ENCODE measurements around the gene C1QA.
"Not testable (repeated sequence)": the region's sequence is repeated elsewhere in the genome, so short reads cannot be mapped to it uniquely, and the experiment has no call there.

C1QA gene

DNA sequence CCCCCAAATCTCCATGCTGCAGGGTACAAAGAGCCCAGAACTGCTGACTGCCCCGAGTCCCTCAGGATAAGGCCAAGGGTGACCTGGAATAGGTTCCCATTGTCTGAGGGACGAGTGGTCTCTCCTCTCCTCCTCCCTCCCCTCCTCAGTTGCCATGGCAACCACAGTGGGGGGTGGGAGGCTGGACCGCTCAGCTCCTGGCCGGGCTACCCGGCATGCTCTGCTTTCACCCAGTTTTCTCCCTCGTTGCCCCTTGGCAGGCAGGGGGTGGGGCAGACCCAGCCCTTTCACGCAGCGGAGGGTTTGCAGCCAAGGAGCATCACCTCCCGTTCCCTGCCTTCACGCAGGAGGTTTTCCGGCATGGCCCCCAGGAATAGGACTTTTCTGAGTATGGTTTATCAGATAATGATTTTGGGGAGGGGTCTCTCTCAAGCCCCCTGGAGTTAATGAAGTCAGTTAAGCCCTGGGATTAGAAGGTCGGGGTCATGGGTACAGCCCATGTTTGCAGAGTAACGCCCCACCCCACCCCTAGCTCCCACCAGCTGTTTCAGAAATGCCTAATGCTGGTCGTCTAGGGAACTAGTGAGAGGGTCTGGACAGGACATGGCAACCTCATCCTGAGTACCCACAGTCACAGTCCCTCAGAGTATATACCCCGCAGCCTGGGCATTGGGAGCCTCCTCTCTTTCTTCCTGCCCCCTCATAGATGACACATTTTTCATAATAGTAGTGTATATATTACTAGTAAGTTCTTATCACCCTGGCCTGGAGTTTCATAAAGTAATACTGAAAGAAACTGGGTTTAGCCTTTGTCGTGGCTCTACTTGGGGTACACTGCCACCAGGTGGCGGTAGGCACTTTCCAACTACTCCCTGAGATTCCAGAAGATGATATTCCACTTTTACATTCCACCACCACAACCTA is 37.3 kb downstream of the C1QA start:
- DNase-seq (ENCODE audit: low spot score) = peak; percentile 61

DNA sequence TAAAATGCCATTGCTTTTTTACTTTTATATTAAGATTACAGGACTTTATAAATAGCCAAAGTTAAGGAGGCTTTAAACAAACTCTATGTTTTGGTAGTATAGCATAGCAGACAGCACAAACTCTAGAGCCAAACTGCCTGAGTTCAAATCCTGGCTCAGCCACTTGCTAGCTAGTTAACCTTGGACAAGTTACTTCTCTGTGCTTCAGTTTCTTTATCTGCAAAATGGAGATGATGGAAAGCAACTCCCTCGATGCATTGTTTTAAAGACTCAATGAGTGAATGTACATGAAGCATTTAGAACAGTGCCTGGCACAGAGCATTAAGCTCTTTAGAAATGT is 38.0 kb downstream of the C1QA start:
- DNase-seq (ENCODE audit: low spot score) = no peak

DNA sequence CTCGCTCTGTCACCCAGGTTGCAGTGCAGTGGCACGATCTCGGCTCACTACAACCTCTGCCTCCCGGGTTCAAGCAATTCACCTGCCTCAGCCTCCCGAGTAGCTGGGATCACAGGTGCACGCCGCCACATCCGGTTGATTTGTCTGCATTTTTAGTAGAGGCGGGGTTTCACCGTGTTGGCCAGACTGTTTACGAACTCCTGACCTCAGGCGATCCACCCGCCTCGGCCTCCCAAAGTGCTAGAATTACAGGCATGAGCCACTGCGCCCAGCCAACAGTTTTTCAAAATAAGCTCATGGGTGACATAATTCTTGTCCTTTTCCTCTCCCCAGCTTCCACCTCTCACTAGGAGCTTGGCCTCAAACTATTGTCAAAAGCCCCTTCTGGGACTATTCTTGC is 39.7 kb downstream of the C1QA start:
- not testable (repeated sequence) for DNase-seq (ENCODE audit: low spot score)

DNA sequence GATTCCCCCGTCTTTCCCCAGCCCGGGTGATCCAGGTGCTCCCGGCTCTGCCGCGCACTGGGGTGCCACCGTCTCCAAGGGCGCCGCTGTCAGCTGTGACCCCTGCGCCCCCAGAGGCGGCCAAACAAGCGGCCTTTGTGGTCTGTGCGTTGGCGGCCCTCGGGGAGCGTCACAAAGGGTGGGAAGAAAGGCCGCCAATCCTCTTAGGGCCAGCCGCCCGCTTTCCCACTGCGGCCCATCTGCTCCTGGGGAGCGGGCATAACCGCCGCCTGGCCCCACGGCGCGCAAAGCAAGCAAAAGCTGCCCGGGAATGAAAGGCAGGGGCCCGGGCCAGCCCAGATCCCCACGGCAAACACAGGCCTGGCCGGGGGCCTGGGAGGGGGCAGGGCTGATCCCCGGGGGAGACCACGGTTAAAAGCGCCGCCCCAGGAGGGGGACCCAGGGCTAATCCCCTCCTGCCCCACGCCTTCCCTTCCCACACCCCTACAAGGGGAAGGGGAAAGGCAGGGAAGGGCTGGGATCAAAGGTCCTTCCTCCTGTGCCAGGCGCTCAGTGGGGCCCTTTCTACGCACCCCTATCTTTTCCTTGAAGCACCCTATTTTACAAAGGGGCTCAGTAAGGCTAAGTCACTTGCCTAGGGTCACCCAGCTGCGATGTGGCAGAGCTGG is 40.6 kb downstream of the C1QA start:
- no peak for DNase-seq (ENCODE audit: low spot score)

DNA sequence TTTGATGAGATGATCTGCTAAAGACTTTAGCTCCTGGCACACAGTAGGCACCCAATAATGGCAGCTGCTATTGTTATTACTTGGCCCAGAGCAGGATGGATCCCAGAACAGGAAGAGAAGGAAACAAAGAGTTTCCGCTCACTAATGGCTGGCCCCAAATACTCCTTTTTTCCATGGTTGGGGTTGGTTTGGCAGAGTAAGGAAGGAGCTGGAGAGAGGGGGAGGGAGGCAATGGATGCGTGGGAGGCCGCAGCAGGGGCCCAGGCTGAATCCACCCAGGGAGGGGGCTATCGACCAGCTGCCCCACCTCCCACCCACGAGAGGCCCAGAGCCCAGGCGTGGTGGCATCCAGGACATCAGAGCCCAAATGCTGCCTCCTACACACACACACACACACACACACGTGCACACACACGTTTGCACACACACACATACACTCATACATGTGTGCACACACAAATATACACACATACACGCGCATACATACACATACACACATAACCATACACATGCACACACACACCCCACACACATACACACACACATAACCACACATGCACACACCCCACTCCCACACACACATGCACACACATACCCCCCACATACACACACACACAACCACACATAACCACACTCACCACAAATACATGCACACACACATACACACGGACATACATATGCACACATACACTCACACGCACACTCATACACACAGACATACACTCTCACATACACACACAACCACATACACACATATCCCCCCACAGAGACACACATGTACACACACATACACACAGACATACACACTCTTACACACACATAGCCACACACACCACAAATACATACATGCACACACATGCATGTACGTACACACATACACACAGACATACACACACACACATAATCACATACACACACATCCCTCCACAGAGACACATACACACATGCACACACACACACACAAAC is 41.8 kb downstream of the C1QA start:
- no peak for DNase-seq (ENCODE audit: low spot score)

DNA sequence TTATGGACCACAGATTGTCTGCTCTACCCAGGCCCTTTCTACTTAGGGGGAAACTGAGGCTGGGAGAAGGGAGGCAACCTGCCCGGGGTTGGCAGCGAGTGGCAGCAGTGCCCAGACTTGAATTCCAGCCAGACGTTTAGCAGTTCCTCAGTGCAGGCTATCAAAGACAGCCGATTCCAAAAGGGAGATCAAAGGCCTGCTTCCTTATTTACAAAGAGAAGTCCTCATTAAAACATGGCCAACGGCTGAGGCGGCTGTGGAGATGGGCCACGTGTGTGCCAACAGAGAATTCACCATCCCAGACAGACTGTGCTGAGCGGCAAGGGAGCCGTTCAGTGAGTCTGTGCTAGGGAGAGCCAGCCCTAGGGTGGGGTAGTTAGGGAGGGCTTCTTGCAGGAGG is 44.3 kb downstream of the C1QA start:
- no peak for DNase-seq (ENCODE audit: low spot score)

DNA sequence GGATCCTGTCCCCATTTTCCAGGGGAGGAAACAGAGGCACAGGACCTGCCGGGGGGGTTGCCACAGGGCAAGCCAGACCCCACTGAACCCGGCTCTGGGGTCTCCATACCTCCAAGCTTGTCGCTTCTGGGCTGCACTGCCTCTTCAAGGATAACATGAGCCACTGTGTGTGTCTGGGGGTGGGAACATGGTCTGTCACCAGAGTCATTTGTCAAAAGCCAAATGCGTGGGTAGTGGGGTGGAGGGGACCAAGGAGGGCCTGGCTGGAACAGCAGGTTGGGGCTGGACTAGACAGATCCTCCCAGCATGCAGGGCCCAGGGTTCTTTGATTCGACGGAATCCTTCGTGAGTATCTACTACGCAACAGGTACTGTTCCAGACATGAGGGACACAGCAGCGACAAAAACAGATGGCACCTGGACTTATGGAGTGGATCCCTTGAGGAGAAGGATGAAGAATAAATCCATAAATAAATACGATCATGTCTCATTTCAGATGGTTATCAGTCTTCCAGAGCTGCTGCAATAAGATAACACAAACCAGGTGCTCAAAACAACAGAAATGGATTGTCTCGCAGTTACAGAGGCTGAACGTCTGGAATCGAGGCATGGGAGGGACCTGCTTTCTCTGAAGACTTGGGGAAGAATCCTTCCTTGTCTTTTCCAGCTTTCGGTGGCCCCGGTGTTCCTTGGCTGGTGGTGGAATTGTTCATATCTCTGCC is 45.3 kb downstream of the C1QA start:
- DNase-seq (ENCODE audit: low spot score) = no peak

DNA sequence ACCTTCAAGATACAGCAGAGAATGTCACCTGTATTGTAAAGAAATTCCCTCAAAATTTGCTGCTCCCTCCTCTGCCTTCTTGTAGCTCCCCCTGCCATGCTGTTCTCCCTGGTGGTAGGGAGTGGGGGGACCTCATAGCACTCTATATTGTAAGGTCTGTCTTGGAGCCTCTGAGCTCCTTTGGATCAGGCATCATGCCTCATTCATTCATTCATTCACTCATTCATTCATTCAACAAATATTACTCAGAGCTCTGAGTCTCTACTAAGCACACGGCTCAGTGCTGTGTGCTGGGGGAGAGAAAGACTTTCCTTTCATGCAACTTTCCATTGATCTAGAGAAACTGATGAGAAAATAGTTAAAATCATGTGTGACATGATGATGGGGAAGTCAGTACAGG is 47.1 kb downstream of the C1QA start:
- DNase-seq (ENCODE audit: low spot score) = no peak

DNA sequence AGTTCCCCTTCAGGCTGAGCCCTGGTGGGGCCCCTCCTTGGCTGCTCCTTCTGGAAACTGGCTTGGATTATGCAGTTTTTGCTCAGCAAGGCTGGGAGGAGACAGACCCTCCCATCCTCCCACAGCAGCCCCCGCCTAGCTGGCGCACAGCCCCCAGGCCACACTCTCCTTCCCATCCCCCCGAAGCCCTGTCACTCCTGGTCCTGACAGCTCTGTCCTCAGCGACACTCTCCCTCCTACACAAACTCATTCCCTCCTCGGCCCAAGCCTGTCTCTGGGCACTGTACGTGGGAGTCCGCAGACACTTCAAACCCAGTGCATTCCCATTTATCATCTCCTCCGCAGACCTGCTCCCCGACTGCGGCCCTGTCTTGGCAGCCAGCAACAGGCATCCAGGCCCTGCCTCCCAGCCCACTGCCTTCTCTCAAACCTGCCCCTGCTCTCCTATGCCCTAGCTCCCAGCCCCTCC is 49.2 kb downstream of the C1QA start:
- no peak for DNase-seq (ENCODE audit: low spot score)

DNA sequence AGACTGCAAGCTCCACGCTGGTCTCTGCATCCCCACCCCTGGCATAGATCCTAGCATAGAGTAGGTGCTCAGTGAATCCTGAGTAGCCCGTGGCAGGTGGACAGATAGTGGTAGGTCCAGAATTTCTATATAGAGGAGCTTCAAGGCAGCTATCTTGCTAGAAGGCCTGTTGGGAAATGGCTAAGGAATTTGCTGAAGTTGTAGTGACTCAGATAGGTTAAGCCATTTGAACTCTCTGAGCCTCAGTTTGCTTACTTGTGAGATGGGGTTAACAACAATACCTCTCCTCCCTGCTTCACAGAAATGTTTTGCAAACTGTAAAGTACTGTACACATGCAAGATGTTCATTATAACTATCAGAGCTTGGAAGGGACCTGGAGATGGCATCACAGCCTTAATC is 50.8 kb downstream of the C1QA start:
- DNase-seq (ENCODE audit: low spot score) = no peak

DNA sequence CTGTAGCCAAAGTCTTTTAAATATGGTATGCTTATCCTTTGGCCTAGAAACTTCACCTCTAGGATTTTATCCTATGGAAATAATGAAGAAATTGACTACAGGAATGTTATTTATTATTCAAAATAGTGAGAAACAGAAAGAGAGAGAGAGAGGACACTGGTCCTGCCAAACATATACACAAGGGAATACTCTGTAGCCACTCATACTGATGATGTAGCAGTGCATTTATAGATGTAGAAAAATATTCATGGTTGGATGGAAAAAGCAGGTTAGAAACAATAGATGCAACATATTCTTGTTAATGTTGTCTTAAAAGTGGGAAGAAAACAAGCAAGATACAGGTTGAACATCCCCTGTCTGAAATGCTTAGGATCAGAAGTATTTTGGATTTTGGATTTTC is 52.0 kb downstream of the C1QA start:
- DNase-seq (ENCODE audit: low spot score) = no peak
